A204.1 (cell line): ENCODE measurements around the gene GKN2.
"Not testable (repeated sequence)": the region's sequence is repeated elsewhere in the genome, so short reads cannot be mapped to it uniquely, and the experiment has no call there.

Experiments used
- FAIRE-seq: peaks from 2 replicates; lab custom pipeline; 2012; peaks lifted over from hg19 to GRCh38; lab: Jason Lieb, UNC

The GKN2 gene

DNA sequence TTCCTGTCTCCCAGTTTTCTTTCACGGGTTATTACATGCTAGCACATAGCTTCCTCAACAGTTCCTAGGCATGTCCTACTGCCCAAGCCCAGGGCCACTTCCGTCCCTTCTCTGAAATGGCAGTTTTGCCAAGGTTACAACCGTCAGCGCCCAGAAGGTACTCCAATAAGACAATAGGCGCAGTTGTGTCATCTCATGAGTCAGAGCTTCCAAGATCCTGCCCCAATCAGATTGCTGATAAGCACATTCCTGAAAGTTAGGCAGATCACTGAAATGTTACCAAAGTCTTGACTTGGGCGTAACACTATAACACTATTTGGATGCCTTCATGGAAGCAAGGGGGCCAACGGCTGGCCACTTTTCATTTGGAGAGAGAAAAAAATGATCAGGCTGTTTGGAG, 34.2 kb downstream of the GKN2 start:
- no peak for FAIRE-seq

DNA sequence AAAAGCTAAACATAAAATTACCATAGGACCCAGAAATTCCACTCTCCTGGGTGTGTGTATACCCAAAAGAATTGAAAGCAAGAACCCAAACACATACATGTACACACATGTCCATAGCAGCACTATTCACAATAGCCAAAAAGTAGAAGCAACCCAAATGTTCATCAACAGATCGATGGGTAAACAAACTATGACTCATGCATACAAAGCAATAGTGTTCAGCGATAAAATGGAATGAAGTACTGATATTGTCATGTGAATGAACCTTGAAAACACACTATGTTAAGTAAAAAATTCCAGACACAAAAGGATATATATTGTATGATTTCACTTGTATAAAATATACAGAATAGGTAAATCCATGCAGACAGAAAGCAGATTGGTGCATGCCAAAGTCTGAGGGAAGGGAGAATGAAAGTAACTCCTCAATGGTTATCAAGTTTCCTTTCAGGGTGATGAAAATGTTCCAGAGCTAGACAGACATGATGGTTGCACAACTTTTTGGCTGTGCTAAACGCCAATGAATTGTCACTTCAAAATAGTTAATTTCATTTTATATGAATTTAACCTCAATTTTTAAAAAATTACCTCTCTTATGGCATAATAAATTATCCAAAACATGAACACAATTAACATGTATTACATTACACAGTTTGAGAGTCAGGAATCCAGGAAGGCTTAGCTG, 35.5 kb downstream of the GKN2 start:
- no peak for FAIRE-seq

DNA sequence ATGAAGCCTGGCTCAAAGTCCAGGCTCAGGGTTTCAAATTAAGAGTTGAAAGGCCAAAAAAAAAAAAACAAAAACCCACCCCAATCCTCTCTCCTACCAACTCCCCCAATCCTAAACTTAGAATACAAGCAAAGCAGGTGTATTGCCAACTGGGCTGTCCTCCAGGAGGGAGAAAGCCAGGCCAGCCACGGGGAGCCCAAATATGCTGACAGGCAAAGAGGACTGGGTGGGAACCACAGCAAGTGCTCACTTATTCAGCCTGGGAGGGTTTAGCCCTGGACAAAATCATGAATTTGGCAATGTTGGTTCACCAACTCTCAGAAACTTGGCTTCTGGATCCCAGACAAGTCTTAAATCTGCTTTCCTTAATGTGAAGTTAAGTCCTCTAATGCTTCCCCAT, 36.5 kb downstream of the GKN2 start:
- no peak for FAIRE-seq

DNA sequence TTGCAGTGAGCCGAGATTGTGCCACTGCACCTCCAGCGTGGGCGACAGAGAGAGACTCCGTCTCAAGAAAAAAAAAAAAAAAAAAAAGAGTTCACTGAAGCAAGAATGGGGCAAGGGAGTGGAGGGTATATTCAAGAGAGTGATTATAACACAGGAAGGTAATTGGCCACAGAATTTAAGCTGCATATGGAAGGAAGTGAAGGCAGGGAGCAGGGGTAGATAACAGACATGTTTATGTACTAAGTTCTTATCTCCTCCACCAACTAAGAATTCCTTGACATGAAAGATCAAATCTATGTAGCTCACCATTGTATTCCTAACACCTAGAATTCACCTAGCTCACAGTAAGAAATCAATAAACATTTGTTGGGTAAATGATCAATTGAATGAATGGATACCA, 37.3 kb downstream of the GKN2 start:
- no peak for FAIRE-seq

DNA sequence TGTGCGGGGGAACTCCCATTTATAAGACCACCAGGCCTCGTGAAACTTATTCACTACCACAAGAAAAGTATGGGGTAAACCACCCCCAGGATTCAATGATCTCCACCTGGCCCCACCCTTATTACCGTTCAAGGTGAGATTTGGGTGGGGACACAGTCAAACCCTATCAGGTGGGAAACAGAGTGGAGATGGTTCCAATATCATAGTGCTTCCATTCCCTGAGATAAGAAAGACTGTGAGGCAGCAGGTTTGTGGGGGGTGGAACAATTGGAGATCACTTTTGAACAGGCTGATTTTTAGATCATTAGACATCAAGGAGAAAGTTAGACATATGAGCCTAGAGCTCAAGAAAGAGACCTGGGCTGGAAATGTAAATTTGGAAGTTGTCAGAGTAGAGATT, 39.3 kb downstream of the GKN2 start:
- no peak for FAIRE-seq

DNA sequence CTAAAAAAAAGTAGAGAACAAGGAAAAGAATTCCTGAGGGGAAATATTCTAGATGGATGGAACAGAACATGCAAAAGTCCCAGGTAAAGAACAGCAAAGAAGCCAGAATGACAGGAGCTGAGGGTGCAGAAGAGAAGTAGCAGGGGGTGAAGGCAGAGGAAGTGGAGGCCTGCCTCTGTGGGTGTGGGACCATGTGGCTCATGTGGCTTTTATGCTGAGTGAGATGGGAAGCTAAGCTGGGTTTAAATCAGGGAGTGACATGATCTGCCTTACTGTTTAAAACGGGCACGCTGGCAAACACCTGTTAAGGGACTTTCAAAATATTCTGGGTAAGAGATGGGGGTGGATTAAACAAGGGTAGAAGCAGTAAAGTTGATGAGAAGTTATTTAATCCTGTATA, 40.0 kb downstream of the GKN2 start:
- FAIRE-seq, result no peak

DNA sequence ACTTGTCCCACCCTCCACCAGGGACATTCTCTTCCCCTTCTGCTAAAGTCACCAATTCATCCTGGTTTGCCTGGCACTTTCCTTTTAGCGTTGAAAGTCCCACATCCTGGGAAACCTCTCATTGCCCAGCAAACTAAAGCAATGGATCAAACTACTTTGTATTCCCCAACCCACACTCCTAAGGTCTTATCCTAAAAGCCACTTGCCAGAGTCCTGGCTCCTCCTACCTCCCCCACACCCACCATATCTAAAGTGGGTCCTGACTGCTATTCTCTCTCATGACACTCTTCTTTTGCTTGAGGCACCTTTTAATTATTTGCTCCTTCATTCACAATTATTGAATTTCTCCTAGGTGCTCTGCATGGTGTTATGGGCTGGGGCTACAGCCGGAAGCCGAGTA, 40.6 kb downstream of the GKN2 start:
- no peak for FAIRE-seq

DNA sequence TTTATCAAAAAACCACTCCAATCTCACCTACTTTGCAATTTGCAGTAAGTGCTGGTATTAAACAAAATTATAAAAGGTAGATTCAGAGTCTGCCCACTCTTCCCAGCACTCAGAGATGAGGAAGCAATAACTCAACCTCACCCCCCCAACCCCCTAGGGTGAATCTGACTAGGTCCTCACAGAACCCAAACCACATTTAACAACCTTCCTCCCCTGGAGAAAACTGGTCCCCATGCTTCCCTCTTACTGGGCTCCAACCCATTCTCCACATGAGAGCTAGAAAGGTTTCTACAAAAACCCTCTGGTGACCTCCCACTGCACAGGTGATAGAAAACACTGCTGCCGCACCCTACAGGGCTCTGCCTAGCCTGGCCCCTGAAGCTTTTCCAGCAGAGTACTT, 41.0 kb downstream of the GKN2 start:
- FAIRE-seq, result no peak

DNA sequence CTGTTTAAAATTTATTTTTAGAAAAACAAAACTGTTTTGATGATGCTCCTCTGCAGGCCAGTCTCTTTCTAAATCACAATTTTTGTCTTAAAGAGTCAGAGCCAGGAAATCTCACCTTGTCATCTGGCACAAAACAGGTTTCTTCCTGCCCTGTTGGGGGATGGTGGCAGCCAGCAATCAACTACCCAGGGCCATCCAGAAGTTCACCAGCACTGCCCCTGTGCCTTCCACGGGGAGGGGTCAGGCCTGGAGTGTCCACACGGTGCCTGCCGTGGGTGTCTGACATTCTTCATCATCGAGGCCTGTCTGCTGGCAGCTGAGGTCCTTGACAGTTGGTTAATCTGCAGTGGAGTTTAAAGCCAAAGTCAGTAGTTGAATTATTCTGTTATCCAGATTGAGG, 41.4 kb downstream of the GKN2 start:
- no peak for FAIRE-seq

DNA sequence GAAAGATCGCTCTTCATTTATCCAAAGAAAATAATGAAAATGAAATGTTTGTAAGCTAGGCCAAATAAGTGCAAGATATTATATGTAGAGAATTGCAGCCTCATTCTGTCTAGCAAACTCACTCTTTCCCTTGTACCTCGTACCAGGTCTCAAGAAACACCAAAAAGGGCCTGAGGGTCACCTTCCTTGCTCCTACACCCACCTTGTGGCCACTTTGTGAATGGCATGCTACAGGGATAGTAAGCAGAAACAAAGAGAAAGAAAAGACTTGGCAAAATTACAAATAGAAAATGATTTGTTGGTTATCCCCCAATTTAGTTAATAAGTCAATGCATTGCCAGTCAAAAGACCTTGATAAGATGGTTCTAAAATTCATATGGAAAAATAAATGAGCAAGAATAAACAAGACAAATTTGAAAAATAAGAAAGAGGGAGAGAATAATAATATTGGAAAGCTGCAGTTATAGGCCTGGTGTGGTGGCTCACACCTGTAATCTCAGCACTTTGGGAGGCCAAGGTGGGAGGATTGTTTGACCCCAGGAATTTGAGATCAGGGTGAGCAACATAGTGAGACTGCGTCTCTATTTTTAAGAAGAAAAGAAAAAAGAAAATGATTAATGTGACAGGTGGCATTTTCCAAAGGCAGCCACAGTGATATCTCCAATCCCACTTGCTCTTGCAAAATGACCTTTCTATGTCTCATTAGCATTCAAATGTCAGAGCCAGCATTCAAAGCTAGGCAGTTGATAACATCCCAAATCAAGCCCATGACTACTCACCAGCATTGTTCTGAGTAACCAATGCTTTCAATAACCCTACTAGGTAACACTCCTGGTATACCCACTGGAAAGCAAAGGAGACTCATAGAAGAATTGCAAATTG, 42.7 kb downstream of the GKN2 start:
- no peak for FAIRE-seq

DNA sequence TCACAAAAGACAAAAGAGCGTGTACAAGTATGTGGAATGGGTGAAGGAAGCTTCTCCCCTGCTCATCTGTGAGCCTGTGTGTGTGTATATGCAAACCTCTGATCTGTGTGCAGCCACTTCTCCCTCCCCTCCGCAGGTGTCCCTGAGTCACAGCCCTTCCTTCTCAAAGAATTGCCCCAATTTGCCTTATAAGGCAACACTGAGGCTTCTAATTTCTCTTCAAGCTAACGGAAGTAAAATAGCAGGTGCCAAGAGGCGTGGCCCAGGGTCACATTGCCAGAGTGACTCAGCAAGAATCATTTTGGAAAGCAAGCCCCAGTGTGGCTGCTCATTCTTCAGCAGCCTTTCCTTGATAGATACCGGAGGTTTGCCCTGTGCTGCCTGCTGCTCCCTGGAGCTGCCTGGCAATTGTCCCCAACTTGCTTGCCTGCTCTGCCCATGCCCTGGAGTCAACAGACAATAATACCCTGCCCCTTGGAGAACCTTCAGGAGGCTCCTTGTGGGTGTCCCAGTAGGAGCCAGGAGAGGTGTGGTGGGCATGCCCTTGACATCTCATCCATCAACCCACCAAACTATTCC, 44.2 kb downstream of the GKN2 start:
- FAIRE-seq, result no peak

DNA sequence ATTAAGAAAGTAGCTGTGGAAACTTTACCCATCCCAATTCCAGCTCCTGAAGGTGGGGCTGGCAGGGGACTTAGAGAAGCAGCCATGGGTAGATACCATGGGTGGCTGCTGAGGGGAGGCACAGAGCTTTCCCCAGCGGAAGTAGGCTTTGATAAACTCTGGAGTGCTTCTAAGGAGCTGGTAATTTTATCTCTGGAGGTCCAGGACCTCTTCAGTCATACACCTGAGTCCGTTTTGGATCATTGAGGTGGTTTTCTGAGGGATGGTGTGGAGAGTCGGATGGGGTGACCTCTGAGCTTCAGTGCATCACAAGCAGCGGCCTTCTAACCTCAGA, 44.8 kb downstream of the GKN2 start:
- no peak for FAIRE-seq

DNA sequence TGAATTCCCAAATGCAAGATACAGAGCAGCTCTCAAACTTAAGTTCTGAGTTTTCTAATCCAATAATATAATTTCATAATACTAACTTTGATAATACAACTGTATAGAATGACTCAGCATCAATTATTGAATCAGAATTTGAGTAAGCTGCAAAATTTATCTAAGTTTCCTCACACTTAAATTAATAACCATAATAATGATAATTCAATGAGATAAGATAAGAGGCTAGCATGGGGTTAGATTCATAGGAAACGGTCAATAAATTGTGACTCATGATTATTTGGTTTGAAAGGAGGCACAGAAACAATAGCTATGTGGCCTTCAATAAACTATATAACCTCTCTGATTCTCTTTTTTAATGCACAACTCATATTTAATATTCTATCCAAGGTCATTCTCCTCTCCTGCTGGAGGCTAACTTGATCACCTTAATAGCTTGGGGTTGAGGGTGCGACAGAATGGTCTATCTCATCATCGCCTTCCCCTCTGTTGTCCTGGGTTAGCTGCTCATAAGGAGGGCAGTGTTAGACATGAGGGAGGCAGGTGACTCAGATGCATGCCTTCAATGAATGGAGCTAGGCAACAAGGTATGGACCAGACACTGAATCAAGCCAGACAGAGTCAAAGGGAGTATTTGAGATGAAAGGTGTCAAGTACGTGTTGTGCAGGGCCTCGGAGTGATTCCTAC, 45.3 kb downstream of the GKN2 start:
- no peak for FAIRE-seq

DNA sequence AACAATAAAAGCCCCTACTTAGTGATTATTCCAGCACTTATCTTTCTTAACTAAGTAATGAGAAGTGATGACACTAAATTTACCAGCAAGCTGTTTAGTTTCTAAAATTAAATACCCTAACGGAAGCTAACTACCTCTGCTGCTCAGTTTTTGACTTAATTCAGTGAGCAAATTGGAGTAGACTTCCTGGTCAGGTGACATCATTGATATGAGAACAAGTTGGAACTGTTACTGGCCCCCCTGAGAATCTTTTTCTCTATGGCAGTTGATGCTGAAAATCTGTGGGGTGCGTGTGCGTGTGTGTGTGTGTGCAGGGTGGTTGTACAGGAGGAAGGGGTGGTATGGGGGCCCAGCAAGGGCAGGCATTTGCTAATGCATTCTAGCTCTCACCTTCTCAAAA, 46.0 kb downstream of the GKN2 start:
- FAIRE-seq, result no peak

DNA sequence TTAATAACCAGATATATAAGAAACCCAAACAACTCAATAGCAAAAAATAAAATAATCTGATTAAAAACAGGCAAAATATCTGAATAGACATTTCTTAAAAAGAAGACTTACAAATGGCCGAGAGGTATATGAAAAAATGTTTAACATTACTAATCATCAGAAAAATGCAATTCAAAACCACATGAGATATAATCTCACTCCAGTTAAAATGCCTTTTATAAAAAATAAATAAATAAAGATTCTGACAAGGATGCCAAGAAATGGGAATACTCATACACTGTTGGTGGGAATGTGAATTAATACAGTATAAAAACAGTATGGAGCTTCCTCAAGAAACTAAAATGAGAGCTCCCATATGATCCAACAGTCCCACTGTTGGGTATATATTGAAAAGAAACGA, 47.6 kb downstream of the GKN2 start:
- FAIRE-seq, result no peak

DNA sequence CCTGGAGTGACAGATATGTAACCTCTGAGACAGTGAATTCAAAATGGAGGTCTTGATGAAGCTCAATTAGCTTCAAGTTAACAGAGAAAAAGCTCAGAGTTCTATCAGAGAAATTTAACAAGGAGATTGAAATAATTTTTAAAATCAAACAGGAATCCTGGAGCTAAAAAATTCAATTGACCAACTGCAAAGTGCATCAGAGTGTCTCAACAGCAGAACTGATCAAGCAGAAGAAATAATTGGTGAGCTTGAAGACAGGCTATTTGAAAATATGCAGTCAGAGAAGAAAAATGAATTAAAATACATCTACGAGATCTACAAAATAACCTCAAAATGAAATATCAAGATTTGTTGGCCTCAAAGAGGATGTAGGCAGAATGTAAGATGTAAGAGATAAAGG, 51.1 kb downstream of the GKN2 start:
- no peak for FAIRE-seq

DNA sequence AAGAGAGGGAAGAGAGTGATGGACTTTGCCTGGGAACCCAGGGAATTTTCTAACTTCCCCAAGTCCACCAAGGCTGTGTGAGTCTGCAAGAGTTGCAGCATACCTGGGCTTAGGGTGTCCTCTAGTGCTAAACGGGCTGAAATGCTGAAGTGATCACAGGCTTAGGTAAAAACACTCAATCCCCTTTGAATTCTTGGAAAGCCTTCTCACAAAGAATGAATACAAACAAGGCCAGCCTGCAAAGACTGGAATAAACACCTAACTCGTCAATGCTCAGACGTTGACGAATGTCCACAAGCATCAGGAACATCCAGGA, 51.5 kb downstream of the GKN2 start:
- FAIRE-seq, result no peak

DNA sequence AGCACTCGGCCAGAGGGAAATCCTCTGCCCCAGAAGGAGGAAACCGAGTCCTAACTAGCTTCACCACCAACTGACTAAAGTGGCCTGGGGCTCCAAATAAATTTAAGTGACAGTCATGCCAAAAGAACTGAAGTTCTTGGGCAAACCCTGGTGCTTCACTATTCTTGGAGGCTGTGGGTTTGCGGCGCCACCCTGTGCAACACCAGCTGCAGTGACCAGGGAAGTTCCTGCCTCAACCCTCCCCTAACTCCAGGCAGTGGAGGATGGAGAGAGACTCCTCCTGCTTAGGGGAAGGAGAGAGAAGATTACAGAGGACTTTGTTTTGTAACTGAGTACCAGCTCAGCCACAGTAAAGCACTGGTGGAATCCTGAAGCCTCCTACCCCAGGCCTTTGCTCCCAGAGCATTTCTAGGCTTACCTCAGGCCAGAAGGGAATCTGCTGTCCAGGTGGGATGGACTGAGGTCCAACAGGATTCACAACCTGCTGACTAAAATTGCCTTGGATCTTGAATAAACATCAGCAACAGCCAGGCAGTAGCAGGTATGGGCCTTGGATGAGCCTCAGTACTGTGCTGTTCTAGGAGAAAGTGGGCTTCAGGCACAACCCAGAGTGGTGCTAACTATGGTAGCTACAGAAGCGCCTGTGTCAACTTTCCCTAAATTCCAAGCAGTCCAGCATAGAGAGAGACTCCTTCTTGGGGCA, 52.0 kb downstream of the GKN2 start:
- no peak for FAIRE-seq

DNA sequence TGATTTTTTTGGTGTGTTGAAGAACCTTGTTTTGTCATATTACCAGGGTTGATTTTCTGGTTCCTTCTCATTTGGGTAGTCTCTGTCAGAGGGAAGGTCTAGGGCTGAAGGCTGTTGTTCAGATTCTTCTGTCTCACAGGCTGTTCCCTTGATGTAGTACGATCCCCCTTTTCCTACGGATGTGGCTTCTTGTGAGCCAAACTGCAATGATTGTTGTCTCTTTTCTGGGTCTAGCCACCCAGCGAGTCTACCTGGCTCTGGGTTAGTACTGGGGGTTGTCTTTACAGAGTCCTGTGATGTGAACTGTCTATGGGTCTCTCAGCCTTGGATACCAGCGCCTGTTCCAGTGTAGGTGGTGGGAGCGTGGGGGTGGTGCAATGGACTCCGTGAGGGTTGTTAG, 56.7 kb downstream of the GKN2 start:
- FAIRE-seq, result not testable (repeated sequence)
